ENCODE results near the gene GFRA1.

GRCh38 chr10:116011929-116012328 lies 261.1 kb downstream of the GFRA1 start:
- TF ChIP-seq CTCF (IDR thresholded peaks at IDR 0.05; ENCODE audit: low read length), result no peak
- TF ChIP-seq EZH2 (IDR thresholded peaks at IDR 0.05; ENCODE audit: borderline replicate concordance, low read length), result no peak

Data from OCI-LY1 (cell line).